GM12864 (cell line): ENCODE data around the gene CIROP.

Source experiments
- DNase-seq: peaks from one replicate; pipeline ENCODE4 v3.0.0-alpha.2; 2011; ENCODE audit warnings: low read depth
- H3K4me3 ChIP-seq: 2 replicates; pipeline ENCODE4 v1.5.1; 2011; ENCODE audit warnings: mild to moderate bottlenecking, low read depth, low read length, control low read depth
- TF ChIP-seq, protein P1 (sequence below): IDR thresholded peaks from 2 replicates; pipeline ENCODE4 v1.5.1; 2011; ENCODE audit warnings: low read depth, mild to moderate bottlenecking, moderate library complexity, low read length, control low read depth, inconsistent platforms; ENCODE audit errors: missing control alignments

Gene CIROP

GRCh38 chr14:23093104-23093503 lies 11.7 kb downstream of the CIROP start:
- H3K4me3 ChIP-seq = no peak overlapping the region
- TF ChIP-seq, protein P1, sequence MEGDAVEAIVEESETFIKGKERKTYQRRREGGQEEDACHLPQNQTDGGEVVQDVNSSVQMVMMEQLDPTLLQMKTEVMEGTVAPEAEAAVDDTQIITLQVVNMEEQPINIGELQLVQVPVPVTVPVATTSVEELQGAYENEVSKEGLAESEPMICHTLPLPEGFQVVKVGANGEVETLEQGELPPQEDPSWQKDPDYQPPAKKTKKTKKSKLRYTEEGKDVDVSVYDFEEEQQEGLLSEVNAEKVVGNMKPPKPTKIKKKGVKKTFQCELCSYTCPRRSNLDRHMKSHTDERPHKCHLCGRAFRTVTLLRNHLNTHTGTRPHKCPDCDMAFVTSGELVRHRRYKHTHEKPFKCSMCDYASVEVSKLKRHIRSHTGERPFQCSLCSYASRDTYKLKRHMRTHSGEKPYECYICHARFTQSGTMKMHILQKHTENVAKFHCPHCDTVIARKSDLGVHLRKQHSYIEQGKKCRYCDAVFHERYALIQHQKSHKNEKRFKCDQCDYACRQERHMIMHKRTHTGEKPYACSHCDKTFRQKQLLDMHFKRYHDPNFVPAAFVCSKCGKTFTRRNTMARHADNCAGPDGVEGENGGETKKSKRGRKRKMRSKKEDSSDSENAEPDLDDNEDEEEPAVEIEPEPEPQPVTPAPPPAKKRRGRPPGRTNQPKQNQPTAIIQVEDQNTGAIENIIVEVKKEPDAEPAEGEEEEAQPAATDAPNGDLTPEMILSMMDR = no peak
- DNase-seq = no peak

- H3K4me3 ChIP-seq = no peak overlapping the region
- TF ChIP-seq, protein P1 = no peak
- DNase-seq = no peak
Measured at GRCh38 chr14:23091294-23092225, 13.2 kb downstream of the CIROP start.

- DNase-seq = no peak
- H3K4me3 ChIP-seq = no peak overlapping the region
- TF ChIP-seq, protein P1 = no peak
Measured at GRCh38 chr14:23090254-23090636, 14.5 kb downstream of the CIROP start.

- no peak for DNase-seq
- TF ChIP-seq, protein P1 = no peak
- H3K4me3 ChIP-seq = no peak overlapping the region
Measured at GRCh38 chr14:23089498-23090253, 15.1 kb downstream of the CIROP start.

- no peak overlapping the region for H3K4me3 ChIP-seq
- TF ChIP-seq, protein P1 = no peak
- no peak for DNase-seq
Measured at GRCh38 chr14:23086565-23086964, 18.2 kb downstream of the CIROP start.

DNA sequence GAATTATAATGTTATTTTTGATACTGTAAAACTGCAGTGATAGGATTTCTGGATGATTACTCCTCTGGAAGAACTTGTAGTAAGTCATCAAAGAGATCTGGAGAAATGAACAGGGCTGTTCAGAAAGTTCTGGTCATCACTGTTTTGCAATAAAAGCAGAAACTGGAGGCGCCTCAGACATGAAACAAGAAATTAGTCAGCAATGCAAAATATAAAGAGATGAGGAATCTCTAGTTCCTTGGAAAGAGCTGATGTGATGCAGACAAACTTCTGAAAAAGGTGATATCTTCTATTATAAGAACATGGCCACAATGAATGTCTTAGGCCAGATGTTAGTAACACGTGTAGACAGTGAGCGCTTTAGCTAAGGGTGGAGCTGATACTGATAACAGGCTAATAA lies 19.3 kb downstream of the CIROP start:
- H3K4me3 ChIP-seq = no peak overlapping the region
- DNase-seq = no peak
- TF ChIP-seq, protein P1 = no peak

DNA sequence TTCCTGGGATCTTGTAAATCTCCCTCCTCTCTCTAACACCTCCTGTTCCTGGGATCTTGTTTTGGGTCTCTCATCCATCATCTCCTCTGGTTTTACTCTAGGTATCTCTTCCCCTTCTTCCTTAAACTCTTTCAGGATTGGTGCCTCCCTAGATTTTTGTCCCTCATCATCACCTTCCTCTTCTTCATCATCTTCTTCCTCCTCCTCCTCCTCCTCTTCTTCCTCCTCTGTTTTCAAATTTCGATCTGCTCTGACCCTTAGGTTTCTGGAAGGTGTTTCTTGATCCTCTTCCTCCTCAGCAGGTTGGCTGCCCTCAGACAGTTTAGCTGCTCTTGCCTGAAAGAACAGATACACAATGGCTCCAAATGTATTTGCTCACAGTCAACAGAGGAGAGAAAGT lies 24.3 kb downstream of the CIROP start:
- TF ChIP-seq, protein P1 = no peak
- H3K4me3 ChIP-seq = no peak overlapping the region
- DNase-seq = no peak
